NCI-H2107 treated with DMSO at 0.1 percent for 48 hours (cell line): Measurements from ENCODE around the gene IQCN.

Source experiments
- DNase-seq: peaks from one replicate; lab custom pipeline; 2025; ENCODE audit not compliant: unreplicated experiment; lab: John Stamatoyannopoulos, UW

The IQCN gene

GRCh38 chr19:18306888-18307260, 32.6 kb upstream of the IQCN start:
- DNase-seq, result no peak

GRCh38 chr19:18306209-18306887, 32.1 kb upstream of the IQCN start:
- DNase-seq, result no peak

GRCh38 chr19:18304458-18305310, 30.4 kb upstream of the IQCN start:
- peak; percentile 39 for DNase-seq

GRCh38 chr19:18304208-18304457, 29.9 kb upstream of the IQCN start:
- DNase-seq, result no peak

GRCh38 chr19:18301718-18302111, 27.5 kb upstream of the IQCN start:
- DNase-seq, result no peak

GRCh38 chr19:18300930-18301717, 26.9 kb upstream of the IQCN start:
- DNase-seq, result no peak

GRCh38 chr19:18299654-18300053, 25.4 kb upstream of the IQCN start:
- DNase-seq, result no peak

- no peak for DNase-seq
These were observed 24.3 kb upstream of the IQCN start for GRCh38 chr19:18298601-18299000.

- no peak for DNase-seq
These were observed 23.1 kb upstream of the IQCN start for GRCh38 chr19:18297308-18297707.

GRCh38 chr19:18295034-18295451, 20.8 kb upstream of the IQCN start:
- DNase-seq, result no peak

- DNase-seq, result no peak
These were observed 20.2 kb upstream of the IQCN start for GRCh38 chr19:18294467-18294864.

- DNase-seq, result no peak
These were observed 19.6 kb upstream of the IQCN start for GRCh38 chr19:18293642-18294466.

GRCh38 chr19:18292810-18293641, 18.8 kb upstream of the IQCN start:
- no peak for DNase-seq

- no peak for DNase-seq
These were observed 18.2 kb upstream of the IQCN start for GRCh38 chr19:18292462-18292809.

GRCh38 chr19:18291590-18292461, 17.6 kb upstream of the IQCN start:
- no peak for DNase-seq

- DNase-seq, result no peak
These were observed 16.8 kb upstream of the IQCN start for GRCh38 chr19:18291019-18291524.

- no peak for DNase-seq
These were observed 16.2 kb upstream of the IQCN start for GRCh38 chr19:18290302-18291018.

GRCh38 chr19:18289471-18290301, 15.4 kb upstream of the IQCN start:
- DNase-seq, result no peak
